ENCODE data around the gene PIWIL1.

PIWIL1 gene

DNA sequence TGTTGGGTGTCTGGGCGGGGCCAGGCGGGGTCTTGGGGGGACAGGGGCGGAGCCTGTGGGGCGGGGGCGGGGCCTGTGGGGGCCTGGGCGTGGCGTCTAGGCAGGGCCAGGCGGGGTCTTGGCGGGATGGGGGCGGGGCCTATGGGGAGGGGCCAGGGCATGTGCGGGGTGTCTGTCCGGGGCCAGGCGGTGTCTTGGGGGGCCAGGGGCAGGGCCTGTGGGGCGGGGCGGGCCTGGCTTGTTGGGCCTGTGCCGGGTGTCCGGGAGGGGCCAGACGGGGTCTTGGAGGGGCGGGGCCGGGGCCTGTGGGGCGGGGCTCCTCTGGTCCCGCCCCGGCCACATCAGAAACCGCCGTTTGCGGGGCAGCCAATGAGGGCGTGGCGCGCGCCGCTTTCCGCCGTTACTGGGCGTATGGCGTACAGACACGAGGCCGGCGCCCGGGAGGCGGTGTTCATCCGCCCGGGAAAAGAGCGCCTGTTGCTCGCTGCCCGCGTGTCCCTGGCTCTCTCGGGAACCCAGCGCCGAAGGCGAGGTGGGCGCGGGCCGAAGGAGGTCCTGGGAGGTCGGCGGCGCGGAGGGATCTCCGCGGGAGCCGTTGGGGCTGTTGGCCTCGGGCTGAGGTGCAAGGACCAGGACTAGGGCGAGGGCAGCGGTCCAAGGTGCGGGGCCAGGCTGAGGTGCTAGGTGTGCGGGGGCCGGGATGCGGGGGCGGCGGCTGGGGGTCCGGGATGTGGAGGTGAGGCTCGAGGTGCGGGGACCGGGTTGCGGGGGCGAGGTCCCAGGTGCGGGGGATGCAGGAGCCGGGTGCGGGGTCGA, at the start of gene PIWIL1:
PIWIL1 (plus strand) TSS at position 400 of the 816 bp plus-strand sequence. CDS start 4,705 bp downstream, outside the sequence.
- DNase-seq (ENCODE audit: low read depth in 2 of 3, low spot score in 1 of 3), result no peak

- no peak for DNase-seq (ENCODE audit: low read depth in 2 of 3, low spot score in 1 of 3)
These were observed 49.5 kb upstream of the PIWIL1 start for GRCh38 chr12:130288206-130288605.

DNA sequence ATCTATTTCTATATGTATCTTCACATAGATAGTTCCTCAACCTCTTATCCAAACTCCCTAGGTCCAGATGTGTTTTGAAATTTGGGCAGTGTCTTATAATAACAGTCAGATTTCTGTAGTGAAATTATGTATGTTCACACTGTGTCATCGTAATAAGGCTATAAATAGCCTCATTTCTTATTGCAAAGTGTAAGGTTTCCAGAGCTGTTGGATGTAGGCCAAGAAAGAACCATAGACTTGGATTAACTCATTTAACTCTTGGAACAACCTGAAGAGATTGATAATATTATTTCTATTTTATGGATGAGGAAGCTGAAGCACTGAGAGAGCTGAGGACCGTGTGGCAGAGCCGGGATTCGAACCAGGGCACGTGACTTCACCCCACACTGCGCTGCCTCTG, 49.0 kb upstream of the PIWIL1 start:
- no peak for DNase-seq (ENCODE audit: low read depth in 2 of 3, low spot score in 1 of 3)

DNA sequence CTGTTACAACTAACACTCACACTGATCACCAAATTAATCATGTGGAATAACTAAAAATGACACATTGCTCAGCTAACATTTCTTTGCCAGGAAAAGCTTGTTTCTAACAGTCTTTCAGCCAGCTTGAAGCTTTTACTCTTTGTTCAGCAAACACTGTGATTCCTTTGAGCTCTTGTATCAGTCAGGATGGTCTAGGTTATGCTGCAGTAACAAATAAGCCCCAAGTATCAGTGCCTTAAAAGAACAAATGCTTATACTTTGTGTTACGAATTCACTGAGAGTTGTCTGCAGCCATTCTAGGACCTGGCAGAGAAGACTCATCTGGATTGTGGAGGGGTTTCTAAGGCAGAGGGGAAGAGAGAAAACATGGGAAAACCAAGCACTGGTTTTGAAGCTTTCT, 47.6 kb upstream of the PIWIL1 start:
- no peak for DNase-seq (ENCODE audit: low read depth in 2 of 3, low spot score in 1 of 3)

DNA sequence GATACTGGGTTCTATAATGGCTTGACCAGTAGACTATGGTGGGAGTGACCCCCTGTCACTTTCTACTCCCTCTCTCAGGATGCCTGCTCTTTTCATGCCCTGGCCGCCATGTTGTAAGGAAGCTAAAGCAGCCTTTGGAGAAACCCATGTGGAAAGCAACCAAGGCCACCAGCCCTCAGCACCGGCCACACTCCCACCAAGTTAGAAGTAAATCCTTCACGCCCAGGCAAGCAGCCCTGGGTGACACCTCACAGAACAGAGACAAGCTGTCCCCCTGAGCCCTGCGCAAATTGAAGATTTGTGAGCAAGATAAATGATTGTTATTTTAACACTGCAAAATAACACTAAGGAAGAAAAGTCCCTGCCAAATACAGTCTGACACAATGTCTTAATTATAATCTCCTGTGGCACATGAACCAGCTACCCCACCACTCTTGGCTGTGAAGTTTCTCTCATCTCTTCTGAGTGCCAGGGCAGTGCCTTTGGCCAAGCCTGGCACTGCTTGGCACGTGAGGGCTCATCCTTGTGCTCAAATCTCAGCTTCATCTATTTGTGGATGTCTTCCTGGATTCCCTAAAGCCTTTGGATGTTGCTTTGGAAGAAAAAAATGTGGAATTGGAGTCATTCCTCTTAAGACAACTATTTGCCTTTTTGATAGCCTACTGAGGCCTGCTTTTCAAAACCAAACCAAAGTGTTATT, 39.2 kb upstream of the PIWIL1 start:
- no peak for DNase-seq (ENCODE audit: low read depth in 2 of 3, low spot score in 1 of 3)

- DNase-seq (ENCODE audit: low read depth in 2 of 3, low spot score in 1 of 3), result no peak
These were observed 38.1 kb upstream of the PIWIL1 start for GRCh38 chr12:130299574-130299973.

- DNase-seq (ENCODE audit: low read depth in 2 of 3, low spot score in 1 of 3), result no peak
These were observed 37.6 kb upstream of the PIWIL1 start for GRCh38 chr12:130300090-130300489.

GRCh38 chr12:130300737-130301535, 36.8 kb upstream of the PIWIL1 start:
- DNase-seq (ENCODE audit: low read depth in 2 of 3, low spot score in 1 of 3), result no peak

GRCh38 chr12:130301559-130301958, 36.1 kb upstream of the PIWIL1 start:
- no peak for DNase-seq (ENCODE audit: low read depth in 2 of 3, low spot score in 1 of 3)

- DNase-seq (ENCODE audit: low read depth in 2 of 3, low spot score in 1 of 3), result no peak
These were observed 33.9 kb upstream of the PIWIL1 start for GRCh38 chr12:130303781-130304180.

DNA sequence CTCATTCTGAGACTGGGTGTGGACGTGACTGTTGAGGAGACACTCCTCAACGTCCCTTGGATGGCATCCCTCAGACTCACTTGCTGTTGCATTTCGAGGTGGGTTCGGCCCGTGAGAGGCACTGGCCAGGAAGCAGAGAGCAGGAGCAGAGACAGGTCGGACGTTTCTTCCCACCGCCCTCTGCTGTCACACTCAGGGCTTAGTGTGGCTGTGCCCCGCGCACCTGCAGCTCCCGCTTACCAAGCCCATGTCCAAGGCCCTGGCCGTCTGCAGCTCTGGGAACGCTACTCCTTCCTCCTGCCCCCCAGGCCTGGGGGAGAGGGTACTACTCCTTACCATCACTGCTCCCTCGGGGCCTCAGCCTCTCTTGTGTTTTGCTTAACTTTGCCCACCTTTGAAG, 29.8 kb upstream of the PIWIL1 start:
- no peak for DNase-seq (ENCODE audit: low read depth in 2 of 3, low spot score in 1 of 3)

- DNase-seq (ENCODE audit: low read depth in 2 of 3, low spot score in 1 of 3), result no peak
These were observed 29.3 kb upstream of the PIWIL1 start for GRCh38 chr12:130308393-130308792.

DNA sequence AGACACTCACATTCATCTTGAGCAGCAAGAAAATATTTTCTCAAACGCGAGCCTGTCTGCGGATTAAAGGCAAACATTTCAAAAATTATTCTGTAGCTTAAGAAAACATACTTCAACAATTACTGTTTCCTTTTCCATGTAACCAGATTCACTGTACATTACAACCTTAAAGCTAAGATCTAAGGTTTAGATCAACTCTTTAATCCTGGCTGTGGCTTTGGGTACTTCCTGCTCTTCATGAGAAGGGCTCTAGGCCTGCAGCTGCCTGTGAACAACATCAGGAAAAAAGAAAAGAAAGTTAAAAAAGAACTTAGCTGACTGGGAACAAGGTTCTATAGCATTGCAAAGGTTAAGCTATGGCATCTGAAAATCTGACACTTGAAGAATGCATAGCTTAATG, 21.4 kb upstream of the PIWIL1 start:
- no peak for DNase-seq (ENCODE audit: low read depth in 2 of 3, low spot score in 1 of 3)

DNA sequence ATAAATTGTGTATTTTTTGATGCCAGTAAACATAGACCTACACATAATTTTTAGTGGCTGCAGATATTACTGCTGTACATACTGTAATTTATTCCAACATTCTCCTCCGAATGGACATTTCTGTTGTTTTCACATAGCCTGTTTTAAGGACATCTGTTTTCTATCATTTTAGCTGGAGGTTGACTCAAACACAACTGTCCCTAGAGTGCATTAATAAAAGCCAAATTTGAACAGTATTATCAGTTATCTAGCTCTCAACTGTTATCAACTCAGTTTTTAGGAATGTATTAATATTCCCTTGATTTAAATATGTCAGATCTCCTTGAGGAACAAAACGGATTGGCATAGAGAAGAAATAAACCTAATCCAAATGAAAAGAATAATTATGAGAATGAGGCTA, 17.2 kb upstream of the PIWIL1 start:
- no peak for DNase-seq (ENCODE audit: low read depth in 2 of 3, low spot score in 1 of 3)

DNA sequence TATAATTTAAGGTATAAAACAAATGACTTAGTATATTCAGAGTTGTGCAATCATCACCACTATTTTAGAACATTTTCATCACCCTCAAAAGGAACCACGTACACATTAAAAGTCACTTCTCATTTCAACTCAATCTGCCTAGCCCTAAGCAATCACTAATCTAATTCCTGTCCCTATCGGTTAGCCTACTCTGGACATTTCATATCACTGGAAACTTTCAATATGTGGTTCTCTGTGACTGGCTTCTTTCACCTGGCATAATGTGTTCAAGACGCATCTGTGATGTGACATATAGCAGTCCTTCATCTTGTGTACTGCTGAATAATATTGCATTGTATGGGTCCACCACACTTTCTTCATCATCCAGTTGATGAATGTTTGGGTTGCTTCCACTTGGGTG, 15.4 kb upstream of the PIWIL1 start:
- no peak for DNase-seq (ENCODE audit: low read depth in 2 of 3, low spot score in 1 of 3)

DNA sequence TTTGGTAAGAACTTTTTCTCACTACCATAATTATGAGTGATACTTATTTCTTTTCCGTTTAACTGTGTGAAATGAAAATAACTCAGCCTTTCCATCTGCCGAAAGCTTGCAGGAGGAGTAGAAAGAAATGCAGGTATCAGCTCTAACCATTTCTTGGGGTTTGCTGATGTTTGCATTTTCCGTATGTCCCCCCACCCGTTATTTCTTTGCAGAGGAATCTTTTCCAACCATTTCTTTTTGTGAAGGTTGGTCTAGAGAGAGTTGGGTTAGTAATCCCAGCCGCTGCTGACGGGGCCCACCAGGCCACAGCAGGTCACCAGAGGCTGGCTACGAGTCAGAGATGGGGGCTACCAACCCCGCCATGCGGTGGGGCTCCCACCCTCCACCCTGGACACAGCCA, 7.0 kb upstream of the PIWIL1 start:
- no peak for DNase-seq (ENCODE audit: low read depth in 2 of 3, low spot score in 1 of 3)

GRCh38 chr12:130331146-130331545, 6.5 kb upstream of the PIWIL1 start:
- DNase-seq (ENCODE audit: low read depth in 2 of 3, low spot score in 1 of 3), result no peak

GRCh38 chr12:130333341-130333740, 4.3 kb upstream of the PIWIL1 start:
- DNase-seq (ENCODE audit: low read depth in 2 of 3, low spot score in 1 of 3), result no peak

DNA sequence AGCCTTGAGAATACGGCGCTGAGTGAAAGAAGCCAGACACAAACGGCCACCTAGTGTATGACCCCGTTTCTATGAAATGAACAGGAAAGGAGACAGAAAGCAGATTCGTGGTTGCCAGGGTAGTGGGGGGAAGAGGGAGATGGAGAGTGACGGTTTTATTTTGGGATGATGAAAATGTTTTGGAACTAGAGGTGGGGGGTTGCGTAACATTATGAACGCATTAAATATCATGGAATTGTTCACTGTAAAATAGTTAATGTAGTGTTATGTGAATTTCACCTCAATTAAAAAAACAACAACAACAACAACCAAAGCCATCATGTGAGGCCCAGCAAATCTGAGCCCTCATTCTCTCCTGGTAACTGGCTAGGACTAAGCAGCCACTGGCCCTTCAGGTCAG, 3.3 kb upstream of the PIWIL1 start:
- DNase-seq (ENCODE audit: low read depth in 2 of 3, low spot score in 1 of 3), result no peak

DNA sequence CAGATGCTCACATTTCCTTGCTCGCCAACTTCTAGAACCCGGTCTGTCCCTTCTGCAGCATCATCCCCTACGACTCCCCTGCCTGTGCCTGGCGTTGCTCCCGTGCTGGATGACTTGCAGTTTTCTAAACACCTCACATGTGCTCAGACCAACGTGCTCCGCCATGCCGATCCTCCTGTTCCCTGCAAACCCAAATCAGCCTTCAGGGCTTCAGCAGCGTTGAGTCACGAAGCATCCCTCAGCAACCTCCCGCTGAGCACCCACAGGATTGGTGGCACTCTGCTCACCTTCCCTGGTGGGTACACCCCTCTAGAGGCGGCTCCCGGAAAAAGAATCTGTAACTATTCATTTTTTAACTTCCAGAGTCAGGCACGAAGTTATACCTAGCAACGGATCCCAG, 2.8 kb upstream of the PIWIL1 start:
- no peak for DNase-seq (ENCODE audit: low read depth in 2 of 3, low spot score in 1 of 3)

DNA sequence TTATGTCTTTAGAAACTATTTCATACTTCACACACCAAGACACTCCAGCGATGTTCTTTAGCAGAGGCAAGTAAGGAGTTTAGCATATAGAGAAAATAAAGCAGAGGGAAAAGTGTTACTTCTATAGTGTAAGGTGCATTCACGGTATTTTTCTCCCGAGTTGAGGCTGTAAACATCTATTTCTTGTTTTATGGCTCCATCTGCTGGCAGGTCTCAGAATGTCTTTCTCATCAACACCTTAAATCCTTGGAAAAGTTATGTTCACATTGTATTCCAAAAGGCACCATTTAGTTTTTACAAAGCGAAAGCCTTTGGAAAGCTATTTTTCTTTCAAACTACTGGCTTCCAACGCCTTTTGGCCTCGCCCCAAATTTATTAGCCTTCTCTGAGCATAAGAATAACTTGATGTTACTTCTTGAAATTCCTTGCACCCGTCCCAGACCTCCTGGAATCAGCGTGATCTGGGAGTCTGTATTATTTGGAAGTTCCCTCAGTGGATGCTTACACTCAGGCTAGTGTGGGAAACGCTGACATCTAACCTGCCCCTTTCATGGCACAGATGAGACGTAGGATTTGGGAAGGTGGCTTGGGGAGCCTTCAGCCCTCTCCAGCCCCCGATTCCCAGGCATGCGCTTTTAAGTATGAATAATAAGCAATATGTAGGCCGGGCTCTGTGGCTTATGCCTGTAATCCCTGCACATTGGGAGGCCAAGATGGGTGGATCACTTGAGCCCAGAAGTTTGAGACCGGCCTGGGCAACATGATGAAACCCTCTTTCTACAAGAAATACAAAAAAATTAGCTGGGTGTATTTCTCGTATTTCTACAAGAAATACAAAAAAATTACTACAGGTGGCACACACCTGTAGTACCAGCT, 1.9 kb upstream of the PIWIL1 start:
- DNase-seq (ENCODE audit: low read depth in 2 of 3, low spot score in 1 of 3), result peak in 1 of 3 donors; percentile 41
